ENCODE measurements around the gene ZBTB37. TPM values are rescaled to one million over a fixed set of nuclear protein-coding genes. Genes with fewer than 3 reads are reported as not detected.
A peak's percentile ranks its signal among the peaks of the same experiment; 100 is the strongest.

ZBTB37 gene
- total RNA-seq, 2 experiments from 2014 or later: 15.1 to 16.0 TPM

- H3K4me3 Mint-ChIP-seq: peak overlapping the region; percentile 93
- peaks cover 77% of the 10 kb centered on the region for H3K36me3 Mint-ChIP-seq (ENCODE audit: low read depth)
- DNase-seq: no peak
- H3K9me3 Mint-ChIP-seq: no peaks in the 10 kb centered on the region
- H3K4me3 ChIP-seq (ENCODE audit: low read length): no peak overlapping the region
- H3K27ac ChIP-seq (ENCODE audit: low read depth in 1 of 2, low read length in 2 of 2): peak overlapping the region in 1 of 2 donors; percentile 96
- no peaks in the 10 kb centered on the region for H3K27me3 Mint-ChIP-seq
- H3K27me3 ChIP-seq (ENCODE audit: control insufficient read depth in 1 of 2, insufficient read depth in 2 of 2, low read length in 2 of 2): no peaks in the 10 kb centered on the region
- intact Hi-C loops (cut with DNase I, micrococcal nuclease): loop anchor here (2.0 kb wide), 2 partner anchors 152 to 288 kb away; partner anchors contain the start of genes RABGAP1L (in 1 of the 2) and RC3H1 (in 1 of the 2)
- POLR2A ChIA-PET: no interaction called here
- H3K36me3 ChIP-seq (ENCODE audit: insufficient read depth, low read length): peaks cover 26% of the 10 kb centered on the region
- peak overlapping the region; percentile 95 for H3K27ac Mint-ChIP-seq
- H3K4me1 ChIP-seq (ENCODE audit: insufficient read depth, low read length): peaks cover 47% of the 10 kb centered on the region
- H3K4me1 Mint-ChIP-seq (ENCODE audit: low read depth): peaks cover 64% of the 10 kb centered on the region
- TF ChIP-seq, protein P1, sequence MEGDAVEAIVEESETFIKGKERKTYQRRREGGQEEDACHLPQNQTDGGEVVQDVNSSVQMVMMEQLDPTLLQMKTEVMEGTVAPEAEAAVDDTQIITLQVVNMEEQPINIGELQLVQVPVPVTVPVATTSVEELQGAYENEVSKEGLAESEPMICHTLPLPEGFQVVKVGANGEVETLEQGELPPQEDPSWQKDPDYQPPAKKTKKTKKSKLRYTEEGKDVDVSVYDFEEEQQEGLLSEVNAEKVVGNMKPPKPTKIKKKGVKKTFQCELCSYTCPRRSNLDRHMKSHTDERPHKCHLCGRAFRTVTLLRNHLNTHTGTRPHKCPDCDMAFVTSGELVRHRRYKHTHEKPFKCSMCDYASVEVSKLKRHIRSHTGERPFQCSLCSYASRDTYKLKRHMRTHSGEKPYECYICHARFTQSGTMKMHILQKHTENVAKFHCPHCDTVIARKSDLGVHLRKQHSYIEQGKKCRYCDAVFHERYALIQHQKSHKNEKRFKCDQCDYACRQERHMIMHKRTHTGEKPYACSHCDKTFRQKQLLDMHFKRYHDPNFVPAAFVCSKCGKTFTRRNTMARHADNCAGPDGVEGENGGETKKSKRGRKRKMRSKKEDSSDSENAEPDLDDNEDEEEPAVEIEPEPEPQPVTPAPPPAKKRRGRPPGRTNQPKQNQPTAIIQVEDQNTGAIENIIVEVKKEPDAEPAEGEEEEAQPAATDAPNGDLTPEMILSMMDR (IDR thresholded peaks at IDR 0.05): no peak
- no peak for ATAC-seq (ENCODE audit: poor library complexity)
- CTCF ChIA-PET: no interaction called here
- H3K9me3 ChIP-seq (ENCODE audit: control insufficient read depth in 1 of 2, insufficient read depth in 1 of 2, low read length in 2 of 2): no peaks in the 10 kb centered on the region
Observed at GRCh38 chr1:173871091-173871490, 2.9 kb downstream of the ZBTB37 start.

GRCh38 chr1:173871500-173871899 is 3.3 kb downstream of the ZBTB37 start:
- intact Hi-C loops (cut with DNase I, micrococcal nuclease): loop anchor here (2.0 kb wide), 2 partner anchors 151 to 287 kb away; partner anchors contain the start of genes RABGAP1L (in 1 of the 2) and RC3H1 (in 1 of the 2)
- TF ChIP-seq, protein P1 (IDR thresholded peaks at IDR 0.05): no peak
- H3K9me3 Mint-ChIP-seq: no peaks in the 10 kb centered on the region
- H3K27me3 ChIP-seq (ENCODE audit: control insufficient read depth in 1 of 2, insufficient read depth in 2 of 2, low read length in 2 of 2): no peaks in the 10 kb centered on the region
- H3K4me1 ChIP-seq (ENCODE audit: insufficient read depth, low read length): peaks cover 44% of the 10 kb centered on the region
- H3K27ac Mint-ChIP-seq: peak overlapping the region; percentile 95
- H3K36me3 Mint-ChIP-seq (ENCODE audit: low read depth): peaks cover 77% of the 10 kb centered on the region
- ATAC-seq (ENCODE audit: poor library complexity) (no peak), DNase-seq (no peak)
- no peak overlapping the region for H3K4me3 ChIP-seq (ENCODE audit: low read length)
- H3K4me3 Mint-ChIP-seq: peak overlapping the region; percentile 93
- H3K9me3 ChIP-seq (ENCODE audit: control insufficient read depth in 1 of 2, insufficient read depth in 1 of 2, low read length in 2 of 2): no peaks in the 10 kb centered on the region
- no peaks in the 10 kb centered on the region for H3K27me3 Mint-ChIP-seq
- ChIA-PET CTCF (no interaction called here), POLR2A (no interaction called here)
- H3K27ac ChIP-seq (ENCODE audit: low read depth in 1 of 2, low read length in 2 of 2): peak overlapping the region in 1 of 2 donors; percentile 96
- H3K36me3 ChIP-seq (ENCODE audit: insufficient read depth, low read length): peaks cover 23% of the 10 kb centered on the region
- peaks cover 60% of the 10 kb centered on the region for H3K4me1 Mint-ChIP-seq (ENCODE audit: low read depth)

GRCh38 chr1:173876732-173877131 is 8.6 kb downstream of the ZBTB37 start:
- TF ChIP-seq, protein P1 (IDR thresholded peaks at IDR 0.05): no peak
- H3K4me1 Mint-ChIP-seq (ENCODE audit: low read depth): peaks cover 21% of the 10 kb centered on the region
- no peak overlapping the region for H3K4me3 Mint-ChIP-seq
- peaks cover 9% of the 10 kb centered on the region for H3K4me1 ChIP-seq (ENCODE audit: insufficient read depth, low read length)
- DNase-seq (no peak), ATAC-seq (ENCODE audit: poor library complexity) (no peak)
- H3K27ac ChIP-seq (ENCODE audit: low read depth in 1 of 2, low read length in 2 of 2): no peak overlapping the region
- H3K36me3 Mint-ChIP-seq (ENCODE audit: low read depth): peaks cover 80% of the 10 kb centered on the region
- H3K27me3 ChIP-seq (ENCODE audit: control insufficient read depth in 1 of 2, insufficient read depth in 2 of 2, low read length in 2 of 2): no peaks in the 10 kb centered on the region
- H3K9me3 ChIP-seq (ENCODE audit: control insufficient read depth in 1 of 2, insufficient read depth in 1 of 2, low read length in 2 of 2): no peaks in the 10 kb centered on the region
- H3K4me3 ChIP-seq (ENCODE audit: low read length): no peak overlapping the region
- H3K9me3 Mint-ChIP-seq: no peaks in the 10 kb centered on the region
- ChIA-PET POLR2A (interaction anchor here (2.8 kb wide), 1 partner anchor 8 kb away, joined by 9 read pairs; the partner anchor contains the start of gene ZBTB37), CTCF (interaction anchor here (1.9 kb wide), 1 partner anchor 1132 kb away, joined by 4 read pairs; no protein-coding TSS in a partner anchor)
- intact Hi-C loops (cut with DNase I, micrococcal nuclease): no loop called here
- peaks cover 41% of the 10 kb centered on the region for H3K36me3 ChIP-seq (ENCODE audit: insufficient read depth, low read length)
- no peak overlapping the region for H3K27ac Mint-ChIP-seq
- H3K27me3 Mint-ChIP-seq: no peaks in the 10 kb centered on the region
